Effector memory CD4-positive, alpha-beta T cell (primary cell): Measurements from ENCODE around the gene WDR35.
"Not testable (repeated sequence)": the region's sequence is repeated elsewhere in the genome, so short reads cannot be mapped to it uniquely, and the experiment has no call there.

ENCODE experiments used
- DNase-seq, 3 donors: peaks; one replicate each; pipeline ENCODE4 v3.0.0-alpha.2; 2020
- H3K27ac ChIP-seq: 2 replicates; pipeline ENCODE4 v1.7.0; 2013; ENCODE audit warnings: mild to moderate bottlenecking, low read length, moderate library complexity; ENCODE audit not compliant: insufficient read depth, poor library complexity, severe bottlenecking
- H3K27me3 ChIP-seq: replicated peaks from 2 replicates; pipeline ENCODE4 v1.7.0; 2013; ENCODE audit warnings: mild to moderate bottlenecking, low read length; ENCODE audit not compliant: insufficient read depth, control insufficient read depth, poor library complexity, severe bottlenecking
- H3K36me3 ChIP-seq: 2 replicates; pipeline ENCODE4 v1.7.0; 2013; ENCODE audit warnings: mild to moderate bottlenecking, low read length, moderate library complexity; ENCODE audit not compliant: control insufficient read depth, insufficient read depth
- H3K4me1 ChIP-seq: 2 replicates; pipeline ENCODE4 v1.7.0; 2013; ENCODE audit warnings: low read length, mild to moderate bottlenecking; ENCODE audit not compliant: control insufficient read depth, insufficient read depth, poor library complexity, severe bottlenecking
- H3K4me3 ChIP-seq: 2 replicates; pipeline ENCODE4 v1.7.0; 2013; ENCODE audit warnings: low read length, low read depth, mild to moderate bottlenecking; ENCODE audit not compliant: insufficient read depth, poor library complexity, severe bottlenecking
- H3K9me3 ChIP-seq: 2 replicates; pipeline ENCODE4 v1.7.0; 2013; ENCODE audit warnings: mild to moderate bottlenecking, low read length, moderate library complexity; ENCODE audit not compliant: control insufficient read depth

Gene WDR35

GRCh38 chr2:19898592-19899329 is 91.1 kb downstream of the WDR35 start:
- H3K4me3 ChIP-seq, result no peak overlapping the region
- peaks cover 15% of the 10 kb centered on the region for H3K4me1 ChIP-seq

GRCh38 chr2:19897623-19898245 is 92.2 kb downstream of the WDR35 start:
- DNase-seq, result no peak
- no peak overlapping the region for H3K4me3 ChIP-seq
- H3K9me3 ChIP-seq, result no peaks in the 10 kb centered on the region
- no peaks in the 10 kb centered on the region for H3K27me3 ChIP-seq
- H3K4me1 ChIP-seq, result peaks cover 14% of the 10 kb centered on the region
- no peak overlapping the region for H3K27ac ChIP-seq
- H3K36me3 ChIP-seq, result no peaks in the 10 kb centered on the region

More at GRCh38 chr2:19898592-19899329, 91.1 kb downstream of the WDR35 start:
- no peak for DNase-seq
- Histone ChIP-seq H3K9me3 (no peaks in the 10 kb centered on the region), H3K27me3 (no peaks in the 10 kb centered on the region), H3K36me3 (no peaks in the 10 kb centered on the region), H3K27ac (no peak overlapping the region)

GRCh38 chr2:19895535-19895934 is 94.4 kb downstream of the WDR35 start:
- Histone ChIP-seq H3K36me3 (no peaks in the 10 kb centered on the region), H3K4me3 (no peak overlapping the region)
- no peak for DNase-seq

GRCh38 chr2:19894134-19894792 is 95.6 kb downstream of the WDR35 start:
- no peaks in the 10 kb centered on the region for H3K36me3 ChIP-seq
- no peaks in the 10 kb centered on the region for H3K27me3 ChIP-seq
- DNase-seq, result no peak
- H3K27ac ChIP-seq, result no peak overlapping the region
- no peak overlapping the region for H3K4me3 ChIP-seq
- peaks cover 4% of the 10 kb centered on the region for H3K4me1 ChIP-seq
- H3K9me3 ChIP-seq, result no peaks in the 10 kb centered on the region

More at GRCh38 chr2:19895535-19895934, 94.4 kb downstream of the WDR35 start:
- Histone ChIP-seq H3K27me3 (no peaks in the 10 kb centered on the region), H3K4me1 (peaks cover 9% of the 10 kb centered on the region), H3K9me3 (no peaks in the 10 kb centered on the region), H3K27ac (no peak overlapping the region)

- Histone ChIP-seq H3K27me3 (no peaks in the 10 kb centered on the region), H3K4me3 (no peak overlapping the region), H3K4me1 (peaks cover 4% of the 10 kb centered on the region), H3K36me3 (no peaks in the 10 kb centered on the region), H3K27ac (no peak overlapping the region), H3K9me3 (no peaks in the 10 kb centered on the region)
- DNase-seq, result no peak
Measured at GRCh38 chr2:19893520-19894133, 96.3 kb downstream of the WDR35 start.

- not testable (repeated sequence) for H3K4me1 ChIP-seq, H3K27me3 ChIP-seq, H3K9me3 ChIP-seq, H3K4me3 ChIP-seq, H3K36me3 ChIP-seq, H3K27ac ChIP-seq, DNase-seq
Measured at GRCh38 chr2:19891971-19892370, 97.9 kb downstream of the WDR35 start.

GRCh38 chr2:19890104-19890503 is 99.8 kb downstream of the WDR35 start:
- Histone ChIP-seq H3K9me3 (no peaks in the 10 kb centered on the region), H3K27ac (no peak overlapping the region), H3K36me3 (no peaks in the 10 kb centered on the region), H3K4me1 (no peaks in the 10 kb centered on the region), H3K4me3 (no peak overlapping the region), H3K27me3 (no peaks in the 10 kb centered on the region)
- no peak for DNase-seq

- H3K27ac ChIP-seq, result no peak overlapping the region
Measured at GRCh38 chr2:19888831-19889230, 101.1 kb downstream of the WDR35 start.

GRCh38 chr2:19887510-19887909 is 102.4 kb downstream of the WDR35 start:
- H3K36me3 ChIP-seq, result no peaks in the 10 kb centered on the region
- no peaks in the 10 kb centered on the region for H3K9me3 ChIP-seq
- no peak overlapping the region for H3K27ac ChIP-seq
- no peak for DNase-seq
- no peaks in the 10 kb centered on the region for H3K27me3 ChIP-seq
- no peak overlapping the region for H3K4me3 ChIP-seq
- H3K4me1 ChIP-seq, result no peaks in the 10 kb centered on the region

More at GRCh38 chr2:19888831-19889230, 101.1 kb downstream of the WDR35 start:
- H3K4me3 ChIP-seq, result no peak overlapping the region
- no peaks in the 10 kb centered on the region for H3K9me3 ChIP-seq
- no peaks in the 10 kb centered on the region for H3K36me3 ChIP-seq
- no peak for DNase-seq
- H3K27me3 ChIP-seq, result no peaks in the 10 kb centered on the region
- H3K4me1 ChIP-seq, result no peaks in the 10 kb centered on the region

- Histone ChIP-seq H3K4me1 (no peaks in the 10 kb centered on the region), H3K36me3 (no peaks in the 10 kb centered on the region), H3K9me3 (no peaks in the 10 kb centered on the region), H3K27ac (no peak overlapping the region), H3K27me3 (no peaks in the 10 kb centered on the region), H3K4me3 (no peak overlapping the region)
- DNase-seq, result no peak
Measured at GRCh38 chr2:19886261-19886660, 103.6 kb downstream of the WDR35 start.
